Nephron progenitor cell (in vitro differentiated cells): ENCODE measurements around the gene CCDC146.

Source experiments
- DNase-seq: peaks from one replicate; pipeline ENCODE4 v3.0.0; 2021
- H3K27ac Mint-ChIP-seq: 2 replicates; pipeline ENCODE4 v1.8.0; 2021; ENCODE audit warnings: mild to moderate bottlenecking, moderate library complexity, mixed read lengths
- H3K27me3 Mint-ChIP-seq: 2 replicates; pipeline ENCODE4 v1.8.0; 2021; ENCODE audit warnings: mild to moderate bottlenecking, low read depth, mixed read lengths; ENCODE audit not compliant: poor library complexity
- H3K36me3 Mint-ChIP-seq: 2 replicates; pipeline ENCODE4 v1.8.0; 2021; ENCODE audit warnings: low read depth, mixed read lengths
- H3K4me1 Mint-ChIP-seq: 2 replicates; pipeline ENCODE4 v1.8.0; 2021; ENCODE audit warnings: mixed read lengths
- H3K4me3 Mint-ChIP-seq: 2 replicates; pipeline ENCODE4 v1.8.0; 2021; ENCODE audit warnings: mild to moderate bottlenecking, moderate library complexity, mixed read lengths
- H3K9me3 Mint-ChIP-seq: 2 replicates; pipeline ENCODE4 v1.8.0; 2021; ENCODE audit warnings: mild to moderate bottlenecking, moderate library complexity, mixed read lengths
- TF ChIP-seq, protein P1 (sequence below): fragments of 200-600 bp; sonication (generic); IDR thresholded peaks from 2 replicates; pipeline ENCODE4 v1.5.0; 2021; ENCODE audit warnings: antibody characterized with exemption

CCDC146 gene

GRCh38 chr7:77335581-77335980, 213.2 kb downstream of the CCDC146 start:
- H3K36me3 Mint-ChIP-seq: no peaks in the 10 kb centered on the region
- no peaks in the 10 kb centered on the region for H3K9me3 Mint-ChIP-seq
- TF ChIP-seq, protein P1, sequence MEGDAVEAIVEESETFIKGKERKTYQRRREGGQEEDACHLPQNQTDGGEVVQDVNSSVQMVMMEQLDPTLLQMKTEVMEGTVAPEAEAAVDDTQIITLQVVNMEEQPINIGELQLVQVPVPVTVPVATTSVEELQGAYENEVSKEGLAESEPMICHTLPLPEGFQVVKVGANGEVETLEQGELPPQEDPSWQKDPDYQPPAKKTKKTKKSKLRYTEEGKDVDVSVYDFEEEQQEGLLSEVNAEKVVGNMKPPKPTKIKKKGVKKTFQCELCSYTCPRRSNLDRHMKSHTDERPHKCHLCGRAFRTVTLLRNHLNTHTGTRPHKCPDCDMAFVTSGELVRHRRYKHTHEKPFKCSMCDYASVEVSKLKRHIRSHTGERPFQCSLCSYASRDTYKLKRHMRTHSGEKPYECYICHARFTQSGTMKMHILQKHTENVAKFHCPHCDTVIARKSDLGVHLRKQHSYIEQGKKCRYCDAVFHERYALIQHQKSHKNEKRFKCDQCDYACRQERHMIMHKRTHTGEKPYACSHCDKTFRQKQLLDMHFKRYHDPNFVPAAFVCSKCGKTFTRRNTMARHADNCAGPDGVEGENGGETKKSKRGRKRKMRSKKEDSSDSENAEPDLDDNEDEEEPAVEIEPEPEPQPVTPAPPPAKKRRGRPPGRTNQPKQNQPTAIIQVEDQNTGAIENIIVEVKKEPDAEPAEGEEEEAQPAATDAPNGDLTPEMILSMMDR: no peak
- no peak overlapping the region for H3K27ac Mint-ChIP-seq
- DNase-seq: no peak
- no peak overlapping the region for H3K4me3 Mint-ChIP-seq
- H3K4me1 Mint-ChIP-seq: peaks cover 22% of the 10 kb centered on the region
- H3K27me3 Mint-ChIP-seq: peaks cover 6% of the 10 kb centered on the region

DNA sequence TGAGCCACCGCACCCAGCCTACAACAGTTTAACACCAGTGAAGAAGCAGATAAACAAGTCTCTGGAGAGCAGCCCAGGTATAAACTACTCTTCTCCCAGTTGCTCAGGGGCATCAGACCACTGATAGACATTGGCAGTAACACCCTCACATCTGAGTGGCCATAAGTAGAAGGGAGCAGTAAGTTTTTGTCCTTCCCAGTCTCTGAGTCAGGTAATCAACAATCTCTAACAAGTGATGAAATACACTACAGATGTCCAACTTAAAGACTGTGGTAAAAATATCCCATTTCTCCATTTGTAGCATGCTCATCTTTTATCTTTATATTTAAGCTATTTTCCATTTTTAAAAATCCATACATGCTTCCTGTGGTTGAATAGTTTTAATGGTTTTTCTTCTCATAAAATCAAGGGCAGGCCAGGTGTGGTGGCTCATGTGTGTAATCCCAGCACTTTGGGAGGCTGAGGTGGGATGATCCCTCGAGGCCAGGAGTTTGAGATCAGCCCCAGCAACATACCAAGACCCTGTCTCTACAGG, 215.1 kb downstream of the CCDC146 start:
- Mint-ChIP-seq H3K27ac (no peak overlapping the region), H3K9me3 (no peaks in the 10 kb centered on the region), H3K36me3 (no peaks in the 10 kb centered on the region), H3K4me3 (no peak overlapping the region), H3K4me1 (peaks cover 9% of the 10 kb centered on the region), H3K27me3 (peaks cover 10% of the 10 kb centered on the region)
- DNase-seq: no peak
- TF ChIP-seq, protein P1: no peak

- Mint-ChIP-seq H3K9me3 (no peaks in the 10 kb centered on the region), H3K4me3 (no peak overlapping the region), H3K4me1 (peaks cover 9% of the 10 kb centered on the region), H3K27ac (no peak overlapping the region), H3K27me3 (peaks cover 10% of the 10 kb centered on the region), H3K36me3 (no peaks in the 10 kb centered on the region)
- TF ChIP-seq, protein P1: no peak
- DNase-seq: no peak
Measured at GRCh38 chr7:77338260-77338659, 215.8 kb downstream of the CCDC146 start.

- H3K4me3 Mint-ChIP-seq: no peak overlapping the region
- peak overlapping the region; percentile 5 for H3K27ac Mint-ChIP-seq
- no peak for DNase-seq
- H3K9me3 Mint-ChIP-seq: no peaks in the 10 kb centered on the region
- peaks cover 10% of the 10 kb centered on the region for H3K27me3 Mint-ChIP-seq
- H3K4me1 Mint-ChIP-seq: peaks cover 9% of the 10 kb centered on the region
- H3K36me3 Mint-ChIP-seq: no peaks in the 10 kb centered on the region
- TF ChIP-seq, protein P1: no peak
Measured at GRCh38 chr7:77338883-77339629, 216.6 kb downstream of the CCDC146 start.

DNA sequence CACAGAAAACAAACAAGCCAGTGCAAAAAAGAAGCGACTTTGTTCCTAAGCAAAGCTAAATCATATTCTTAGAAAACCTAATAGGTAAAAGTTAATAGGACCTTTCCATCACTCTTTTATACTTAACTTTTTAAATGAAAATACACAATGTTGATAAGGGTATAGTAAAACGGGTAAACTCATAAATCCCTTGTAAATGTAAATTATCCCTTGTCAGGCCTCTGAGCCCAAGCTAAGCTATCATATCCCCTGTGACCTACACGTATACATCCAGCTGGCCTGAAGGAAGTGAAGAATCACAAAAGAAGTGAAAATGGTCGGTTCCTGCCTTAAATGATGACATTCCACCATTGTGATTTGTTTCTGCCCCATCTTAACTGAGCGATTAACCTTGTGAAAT, 217.3 kb downstream of the CCDC146 start:
- no peak for DNase-seq
- Mint-ChIP-seq H3K27ac (peak overlapping the region; percentile 5), H3K36me3 (no peaks in the 10 kb centered on the region), H3K4me3 (no peak overlapping the region), H3K27me3 (peaks cover 10% of the 10 kb centered on the region), H3K9me3 (no peaks in the 10 kb centered on the region), H3K4me1 (peaks cover 9% of the 10 kb centered on the region)
- TF ChIP-seq, protein P1: no peak
